Measurements from ENCODE around the gene OTX2. TPM values are rescaled to one million over a fixed set of nuclear protein-coding genes. Genes with fewer than 3 reads are reported as not detected.

OTX2 gene
- total RNA-seq, 1 experiment from 2014 or later, result not detected

DNA sequence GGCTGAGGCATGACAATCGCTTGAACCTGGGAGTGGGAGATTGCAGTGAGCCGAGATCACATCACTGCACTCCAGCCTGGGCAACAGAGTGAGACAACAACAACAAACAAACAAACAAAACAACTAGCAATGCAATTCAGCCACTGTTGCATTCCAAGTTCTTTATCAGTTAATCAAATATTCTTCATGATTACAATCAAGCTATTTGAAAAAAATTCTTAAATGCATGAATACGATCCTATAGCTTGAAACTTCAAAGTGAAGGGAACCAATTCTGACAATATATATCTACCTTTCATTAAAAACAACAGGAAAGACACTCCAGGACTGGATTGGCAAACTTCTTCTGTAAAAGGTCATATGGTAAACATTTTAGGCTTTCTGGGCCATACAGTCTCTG, 31.3 kb upstream of the OTX2 start:
- Histone ChIP-seq H2AFZ (ENCODE audit: low read depth, low read length, poor library complexity, severe bottlenecking) (no peak overlapping the region), H3K4me2 (ENCODE audit: low read length) (no peak overlapping the region), H3K4me3 (replicated peaks in 1 of 2; ENCODE audit: low read depth in 1 of 2, low read length in 2 of 2) (no peak overlapping the region), H3K4me1 (ENCODE audit: control insufficient read depth in 1 of 2, insufficient read depth in 2 of 2, low read length in 2 of 2) (no peaks in the 10 kb centered on the region), H3K36me3 (ENCODE audit: control insufficient read depth in 1 of 2, insufficient read depth in 2 of 2, low read length in 2 of 2) (no peaks in the 10 kb centered on the region), H3K9ac (ENCODE audit: low read length) (no peak overlapping the region), H3K79me2 (ENCODE audit: insufficient read depth, low read length) (no peaks in the 10 kb centered on the region), H3K27ac (ENCODE audit: low read depth, low read length) (no peak overlapping the region), H3K27me3 (ENCODE audit: insufficient read depth, low read length) (peaks cover 16% of the 10 kb centered on the region; the same call in 1 of the 2 replicates), H3K9me2 (ENCODE audit: insufficient read depth) (no peaks in the 10 kb centered on the region), H3K9me3 (ENCODE audit: control insufficient read depth in 1 of 2, insufficient read depth in 1 of 2, low read depth in 1 of 2, low read length in 2 of 2) (no peaks in the 10 kb centered on the region), H4K20me1 (ENCODE audit: insufficient read depth) (no peaks in the 10 kb centered on the region)
- intact Hi-C loops (cut with micrococcal nuclease), result no loop called here
- ChIA-PET POLR2A (no interaction called here), CTCF (interaction anchor here (0.5 kb wide), 1 partner anchor 9 kb away, joined by 3 read pairs; no protein-coding TSS in a partner anchor), RAD21 (ENCODE audit: low non-redundant PET in 1 of 2, low total read pairs in 2 of 2, uncharacterized antibody in 2 of 2, unreplicated experiment in 2 of 2) (no interaction called here)
- TF ChIP-seq FOSL1 (IDR thresholded peaks at IDR 0.05; ENCODE audit: low read depth) (no peak), POLR2A (IDR thresholded peaks at IDR 0.05; ENCODE audit: borderline replicate concordance, extremely low read depth, insufficient read depth, insufficient read length) (no peak), EZH2 (IDR thresholded peaks at IDR 0.05) (no peak), ZNF274 (IDR thresholded peaks at IDR 0.05; ENCODE audit: low read depth, low read length) (no peak)
- TF ChIP-seq, protein P1, sequence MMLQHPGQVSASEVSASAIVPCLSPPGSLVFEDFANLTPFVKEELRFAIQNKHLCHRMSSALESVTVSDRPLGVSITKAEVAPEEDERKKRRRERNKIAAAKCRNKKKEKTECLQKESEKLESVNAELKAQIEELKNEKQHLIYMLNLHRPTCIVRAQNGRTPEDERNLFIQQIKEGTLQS (IDR thresholded peaks at IDR 0.05), result no peak
- DNase-seq (ENCODE audit: low read depth, low spot score) (no peak), ATAC-seq (no peak)
- no TSS peak for BruUV-seq (replicated peaks)

DNA sequence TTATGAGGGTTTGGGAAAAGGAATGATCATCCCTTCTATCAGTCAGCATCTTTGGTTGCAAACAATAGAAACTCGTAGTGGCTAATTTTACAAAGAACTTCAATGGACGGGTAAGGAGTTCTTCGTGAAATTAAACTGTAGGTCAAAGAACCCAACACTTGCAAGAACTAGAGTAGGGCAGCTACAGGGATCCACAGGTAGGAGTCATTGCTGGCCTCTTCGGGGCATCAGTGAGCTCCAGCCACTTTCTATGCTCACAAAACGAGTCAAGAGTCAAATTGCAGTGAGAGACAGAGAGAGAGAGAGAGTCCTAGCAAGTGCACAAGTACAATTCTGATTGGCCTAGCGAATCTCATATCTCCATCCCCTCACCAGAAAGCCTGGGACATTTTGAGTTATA, 29.9 kb upstream of the OTX2 start:
- no peak overlapping the region for H3K4me2 ChIP-seq (ENCODE audit: low read length)
- H3K27ac ChIP-seq (ENCODE audit: low read depth, low read length), result no peak overlapping the region
- no peaks in the 10 kb centered on the region for H3K9me3 ChIP-seq (ENCODE audit: control insufficient read depth in 1 of 2, insufficient read depth in 1 of 2, low read depth in 1 of 2, low read length in 2 of 2)
- H3K27me3 ChIP-seq (ENCODE audit: insufficient read depth, low read length), result peaks cover 14% of the 10 kb centered on the region; the same call in 1 of the 2 replicates
- no peaks in the 10 kb centered on the region for H3K36me3 ChIP-seq (ENCODE audit: control insufficient read depth in 1 of 2, insufficient read depth in 2 of 2, low read length in 2 of 2)
- H4K20me1 ChIP-seq (ENCODE audit: insufficient read depth), result no peaks in the 10 kb centered on the region
- RAD21 ChIA-PET (ENCODE audit: low non-redundant PET in 1 of 2, low total read pairs in 2 of 2, uncharacterized antibody in 2 of 2, unreplicated experiment in 2 of 2), result no interaction called here
- POLR2A ChIA-PET, result no interaction called here
- ATAC-seq (no peak), DNase-seq (ENCODE audit: low read depth, low spot score) (no peak)
- no peak overlapping the region for H3K9ac ChIP-seq (ENCODE audit: low read length)
- H3K9me2 ChIP-seq (ENCODE audit: insufficient read depth), result no peaks in the 10 kb centered on the region
- H2AFZ ChIP-seq (ENCODE audit: low read depth, low read length, poor library complexity, severe bottlenecking), result no peak overlapping the region
- no peaks in the 10 kb centered on the region for H3K4me1 ChIP-seq (ENCODE audit: control insufficient read depth in 1 of 2, insufficient read depth in 2 of 2, low read length in 2 of 2)
- TF ChIP-seq, protein P2, sequence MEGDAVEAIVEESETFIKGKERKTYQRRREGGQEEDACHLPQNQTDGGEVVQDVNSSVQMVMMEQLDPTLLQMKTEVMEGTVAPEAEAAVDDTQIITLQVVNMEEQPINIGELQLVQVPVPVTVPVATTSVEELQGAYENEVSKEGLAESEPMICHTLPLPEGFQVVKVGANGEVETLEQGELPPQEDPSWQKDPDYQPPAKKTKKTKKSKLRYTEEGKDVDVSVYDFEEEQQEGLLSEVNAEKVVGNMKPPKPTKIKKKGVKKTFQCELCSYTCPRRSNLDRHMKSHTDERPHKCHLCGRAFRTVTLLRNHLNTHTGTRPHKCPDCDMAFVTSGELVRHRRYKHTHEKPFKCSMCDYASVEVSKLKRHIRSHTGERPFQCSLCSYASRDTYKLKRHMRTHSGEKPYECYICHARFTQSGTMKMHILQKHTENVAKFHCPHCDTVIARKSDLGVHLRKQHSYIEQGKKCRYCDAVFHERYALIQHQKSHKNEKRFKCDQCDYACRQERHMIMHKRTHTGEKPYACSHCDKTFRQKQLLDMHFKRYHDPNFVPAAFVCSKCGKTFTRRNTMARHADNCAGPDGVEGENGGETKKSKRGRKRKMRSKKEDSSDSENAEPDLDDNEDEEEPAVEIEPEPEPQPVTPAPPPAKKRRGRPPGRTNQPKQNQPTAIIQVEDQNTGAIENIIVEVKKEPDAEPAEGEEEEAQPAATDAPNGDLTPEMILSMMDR (IDR thresholded peaks at IDR 0.05 in 2 of 3, conservative IDR thresholded peaks at IDR 0.05 in 1 of 3; ENCODE audit: borderline replicate concordance in 1 of 3, insufficient read depth in 1 of 3, low read depth in 2 of 3, low read length in 2 of 3), result no peak
- no peak for TF ChIP-seq EZH2phosphoT487 (IDR thresholded peaks at IDR 0.05; ENCODE audit: borderline replicate concordance)
- no peak for TF ChIP-seq POLR2A (IDR thresholded peaks at IDR 0.05; ENCODE audit: borderline replicate concordance, extremely low read depth, insufficient read depth, insufficient read length)
- no peak for TF ChIP-seq JUND (IDR thresholded peaks at IDR 0.05)
- no peak for TF ChIP-seq SRF (IDR thresholded peaks at IDR 0.05; ENCODE audit: low read depth)
- TF ChIP-seq ELF1 (IDR thresholded peaks at IDR 0.05; ENCODE audit: borderline replicate concordance, low read depth), result no peak
- TF ChIP-seq ZFX (IDR thresholded peaks at IDR 0.05), result no peak
- TF ChIP-seq, protein P3, sequence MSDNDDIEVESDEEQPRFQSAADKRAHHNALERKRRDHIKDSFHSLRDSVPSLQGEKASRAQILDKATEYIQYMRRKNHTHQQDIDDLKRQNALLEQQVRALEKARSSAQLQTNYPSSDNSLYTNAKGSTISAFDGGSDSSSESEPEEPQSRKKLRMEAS (IDR thresholded peaks at IDR 0.05), result no peak
- no peak for TF ChIP-seq ZNF274 (IDR thresholded peaks at IDR 0.05; ENCODE audit: low read depth, low read length)
- TF ChIP-seq FOSL1 (IDR thresholded peaks at IDR 0.05; ENCODE audit: low read depth), result no peak
- TF ChIP-seq EZH2 (IDR thresholded peaks at IDR 0.05), result no peak
- no peaks in the 10 kb centered on the region for H3K79me2 ChIP-seq (ENCODE audit: insufficient read depth, low read length)
- CTCF ChIA-PET, result no interaction called here
- H3K4me3 ChIP-seq (replicated peaks in 1 of 2; ENCODE audit: low read depth in 1 of 2, low read length in 2 of 2), result no peak overlapping the region
- intact Hi-C loops (cut with micrococcal nuclease), result no loop called here
- BruUV-seq (replicated peaks), result no TSS peak
